Stimulated activated CD8-positive, alpha-beta memory T cell treated with anti-CD3 and anti-CD28 coated beads, Interleukin-4, amount 100 ng/mL, for 24 hours (primary cell): Measurements from ENCODE around the gene ADGRE1.

ENCODE experiments used
- DNase-seq: peaks from one replicate; pipeline ENCODE4 v3.0.0-alpha.2; 2020; ENCODE audit warnings: low read depth

The ADGRE1 gene

DNA sequence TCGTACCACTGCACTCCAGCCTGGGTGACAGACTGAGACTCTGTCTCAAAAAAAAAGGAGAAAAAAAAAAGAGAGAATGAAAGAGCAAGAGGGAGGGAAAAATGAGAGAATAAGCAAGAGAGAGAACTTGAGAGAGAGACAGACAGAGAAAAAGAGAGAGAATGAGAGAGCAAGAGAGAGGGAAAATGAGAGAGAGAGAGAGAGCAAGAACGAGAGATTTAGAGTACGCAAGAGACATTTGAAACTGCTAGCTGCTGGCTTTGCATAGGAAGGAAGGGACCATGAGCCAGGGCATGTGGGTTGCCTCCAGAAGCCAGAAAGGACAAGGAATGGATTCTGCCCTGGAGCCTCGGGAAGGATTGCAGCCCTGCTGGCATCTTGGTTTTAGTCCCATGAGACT lies 9.6 kb upstream of the ADGRE1 start:
- DNase-seq, result no peak

DNA sequence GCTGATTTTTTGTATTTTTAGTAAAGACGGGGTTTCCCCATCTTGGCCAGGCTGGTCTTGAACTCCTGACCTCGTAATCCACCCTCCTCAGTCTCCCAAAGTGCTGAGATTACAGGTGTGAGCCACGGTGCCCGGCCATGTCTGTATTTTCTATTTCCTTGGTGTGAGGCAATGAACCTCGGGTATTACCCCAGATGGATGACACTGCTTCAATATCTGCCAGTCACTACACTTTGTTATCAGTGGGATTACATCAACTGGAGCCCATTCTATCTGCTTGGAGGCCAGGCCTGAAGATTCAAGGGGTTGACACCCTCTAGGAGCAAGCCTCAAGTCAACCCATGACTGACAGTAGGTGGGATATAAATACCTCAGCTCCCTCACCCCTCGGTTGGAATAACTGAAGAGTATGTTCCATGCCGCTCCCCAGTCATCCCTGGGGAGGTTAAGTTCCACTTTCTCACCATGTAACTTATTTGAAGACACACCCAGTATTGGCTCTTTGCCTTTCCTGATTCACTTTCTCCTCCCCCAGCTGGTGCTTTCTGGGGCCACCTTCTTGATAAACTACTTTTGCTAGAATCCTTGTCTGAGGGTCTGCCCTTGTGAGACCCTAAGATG lies 992 bp upstream of the ADGRE1 start:
- DNase-seq, result no peak

DNA sequence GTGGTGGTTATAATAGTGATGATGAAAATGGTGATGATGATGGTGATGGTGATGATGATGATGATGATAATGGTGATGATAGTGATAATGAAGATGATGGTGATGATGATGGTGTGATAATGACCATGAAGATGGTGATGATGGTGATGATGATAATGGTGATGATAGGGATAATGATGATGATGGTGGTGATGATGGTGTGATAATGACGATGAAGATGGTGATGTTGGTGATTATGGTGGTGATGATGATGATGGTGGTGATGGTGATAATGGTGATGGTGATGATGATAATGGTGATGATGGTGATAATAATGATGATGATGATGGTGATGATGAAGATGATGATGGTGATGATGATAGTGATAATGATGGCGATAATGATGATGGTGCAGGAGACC lies 1.6 kb downstream of the ADGRE1 start:
- DNase-seq, result no peak

- DNase-seq, result no peak
These were observed 3.1 kb downstream of the ADGRE1 start for GRCh38 chr19:6890401-6890913.

DNA sequence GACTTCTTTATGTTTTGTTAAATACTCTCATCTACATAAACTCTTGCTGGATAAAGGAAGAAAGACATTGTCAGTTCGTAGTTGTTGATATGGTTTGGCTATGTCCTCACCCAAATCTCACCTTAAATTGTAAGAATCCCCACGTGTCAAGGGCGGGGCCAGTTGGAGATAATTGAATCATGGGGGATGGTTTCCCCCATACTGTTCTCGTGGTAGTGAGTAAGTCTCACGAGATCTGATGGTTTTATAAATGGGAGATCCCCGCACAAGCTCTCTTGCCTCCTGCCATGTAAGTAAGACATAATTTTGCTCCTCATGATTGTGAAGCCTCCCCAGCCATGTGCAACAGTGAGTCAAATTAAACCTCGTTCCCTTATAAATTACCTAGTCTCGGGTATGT lies 3.6 kb downstream of the ADGRE1 start:
- DNase-seq, result peak; percentile 4

DNA sequence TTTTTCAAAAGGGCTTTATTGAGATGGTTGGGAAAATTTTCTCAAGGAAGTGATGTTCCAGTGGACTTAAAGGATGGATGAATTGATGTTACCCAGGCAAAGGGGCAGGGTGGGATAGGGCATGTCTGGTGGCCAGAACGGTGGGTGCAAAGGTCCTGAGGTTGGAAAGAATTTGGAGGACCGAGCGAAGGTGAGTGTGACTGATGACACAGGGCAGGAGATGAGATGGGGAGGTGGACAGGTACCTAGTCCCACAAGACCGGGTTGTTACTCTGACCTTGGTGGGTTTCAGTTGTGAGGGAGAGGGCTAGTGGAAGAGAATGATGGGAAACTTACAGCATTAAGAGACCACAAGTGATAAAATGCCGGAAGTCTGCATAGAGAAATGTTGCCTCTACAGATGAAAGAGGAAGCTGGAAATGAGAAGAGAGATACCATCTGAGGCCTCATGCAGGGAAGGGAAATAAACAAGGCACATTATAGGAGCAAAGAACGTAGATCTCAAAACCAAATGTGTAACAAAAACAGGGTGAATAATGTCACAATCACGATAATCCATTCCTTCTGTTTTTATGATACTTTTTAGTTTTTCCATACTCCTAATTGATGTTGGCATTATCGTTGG lies 4.5 kb downstream of the ADGRE1 start:
- DNase-seq, result no peak

GRCh38 chr19:6894313-6894712 lies 6.9 kb downstream of the ADGRE1 start:
- no peak for DNase-seq

DNA sequence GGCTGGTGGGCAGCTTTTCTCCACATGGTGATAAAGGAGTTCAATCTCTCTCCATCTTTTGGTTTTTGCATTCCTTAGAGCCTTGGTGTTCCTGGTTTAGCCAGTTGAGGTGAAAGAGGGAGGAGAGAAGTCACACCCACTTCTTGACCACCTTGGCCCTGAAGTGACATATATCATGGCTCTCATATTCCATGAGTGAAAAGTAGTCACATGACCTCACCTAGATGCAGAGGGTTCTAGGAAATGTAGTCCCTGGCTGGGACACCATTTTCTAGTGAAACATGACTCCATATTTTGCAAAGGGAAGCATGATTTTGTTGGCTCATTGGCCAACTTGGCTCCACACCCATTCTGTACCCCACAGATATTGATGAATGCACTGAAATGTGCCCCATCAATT lies 16.1 kb downstream of the ADGRE1 start:
- no peak for DNase-seq

- DNase-seq, result no peak
These were observed 19.2 kb downstream of the ADGRE1 start for GRCh38 chr19:6906559-6907060.

DNA sequence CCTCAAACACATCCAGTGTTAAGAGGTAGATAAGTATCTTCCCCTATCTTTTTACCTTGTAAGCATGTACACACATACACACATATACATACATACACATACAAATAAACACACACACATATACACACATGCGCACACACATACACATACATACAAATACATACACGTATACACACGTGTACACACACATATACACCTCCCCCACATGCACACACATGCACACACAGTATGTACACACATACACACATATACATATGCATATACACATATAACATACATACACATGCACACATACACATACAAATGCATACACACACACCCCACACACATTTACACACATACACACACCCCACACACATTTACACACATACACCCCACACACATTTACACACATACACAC lies 24.1 kb downstream of the ADGRE1 start:
- DNase-seq, result no peak

- DNase-seq, result no peak
These were observed 26.9 kb downstream of the ADGRE1 start for GRCh38 chr19:6914321-6914720.

GRCh38 chr19:6916952-6917351 lies 29.6 kb downstream of the ADGRE1 start:
- DNase-seq, result no peak

DNA sequence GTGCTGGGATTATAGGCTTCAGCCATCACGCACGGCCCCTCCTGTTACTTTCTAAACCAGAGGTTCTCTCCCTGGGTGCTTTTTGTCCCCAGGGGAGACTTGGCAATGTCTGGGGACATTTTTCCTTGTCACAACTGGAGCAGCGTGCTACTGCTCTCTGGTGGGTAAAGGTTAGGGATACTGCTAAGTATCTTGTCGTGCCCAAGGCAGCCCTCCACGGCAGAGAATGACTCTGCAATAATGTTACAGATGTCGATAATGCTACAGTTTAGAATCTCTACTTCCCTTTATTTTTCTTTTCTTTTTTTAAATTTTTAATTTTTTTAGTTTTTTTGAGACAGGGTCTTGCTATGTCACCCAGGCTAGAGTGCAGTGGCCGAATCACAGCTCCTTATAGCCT lies 38.0 kb downstream of the ADGRE1 start:
- no peak for DNase-seq

GRCh38 chr19:6925801-6926751 lies 38.7 kb downstream of the ADGRE1 start:
- no peak for DNase-seq

GRCh38 chr19:6930190-6930589 lies 42.8 kb downstream of the ADGRE1 start:
- DNase-seq, result no peak

DNA sequence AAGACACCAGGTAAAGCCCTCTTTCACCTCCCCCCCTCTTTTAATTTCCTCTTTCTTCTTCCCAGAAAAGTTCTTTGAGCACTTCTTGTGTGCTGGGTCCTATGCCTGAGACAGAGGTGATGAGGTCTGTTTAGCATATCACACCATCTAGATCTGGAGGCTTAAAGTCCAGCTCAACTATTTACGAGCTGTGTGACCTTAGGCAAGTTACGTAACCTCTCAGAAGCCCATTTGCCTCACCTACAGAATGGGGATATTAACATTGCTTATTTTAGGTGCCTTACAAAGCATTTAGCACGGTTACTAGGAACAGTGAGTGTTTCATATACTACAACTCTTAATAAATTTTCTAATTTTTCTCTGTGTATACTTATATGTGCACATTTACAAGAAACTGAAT lies 47.7 kb downstream of the ADGRE1 start:
- DNase-seq, result no peak

GRCh38 chr19:6935618-6936017 lies 48.2 kb downstream of the ADGRE1 start:
- no peak for DNase-seq

DNA sequence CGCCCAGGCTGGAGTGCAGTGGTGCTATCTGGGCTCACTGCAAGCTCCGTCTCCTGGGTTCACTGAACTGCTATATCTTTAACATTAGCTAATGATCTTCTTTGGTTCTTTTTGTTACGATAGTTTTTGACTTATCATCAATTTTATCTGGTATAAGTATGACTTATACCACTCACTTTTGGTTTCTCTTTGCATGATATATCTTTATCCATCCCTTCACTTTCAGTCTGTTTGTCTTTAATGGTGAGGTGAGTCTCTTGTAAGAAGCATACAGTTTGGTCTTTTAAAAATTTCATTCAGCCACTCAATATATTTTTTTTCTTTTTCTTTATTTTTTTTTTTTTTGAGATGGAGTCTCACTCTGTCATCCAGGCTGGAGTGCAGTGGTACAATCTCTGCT lies 58.4 kb downstream of the ADGRE1 start:
- no peak for DNase-seq

DNA sequence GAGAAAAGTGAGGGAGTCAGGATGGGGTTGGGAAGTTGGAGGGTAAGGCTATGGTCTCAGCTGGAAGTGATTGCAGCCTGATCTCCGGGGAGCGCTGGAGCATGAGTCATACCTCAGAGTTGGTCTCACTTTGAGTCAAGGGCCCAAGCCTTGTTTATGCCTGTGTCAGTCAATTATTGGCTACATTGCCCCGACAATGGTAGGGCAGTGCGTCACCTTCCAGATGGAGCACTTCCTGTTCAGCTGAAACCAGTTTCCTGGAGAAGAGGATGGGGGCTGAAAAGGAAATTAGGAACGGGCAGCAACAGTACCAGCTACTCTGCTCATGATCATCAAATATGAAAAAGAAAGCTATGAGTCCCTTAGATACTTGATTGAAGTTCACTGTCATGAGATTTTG lies 60.4 kb downstream of the ADGRE1 start:
- DNase-seq, result no peak

- no peak for DNase-seq
These were observed 61.5 kb downstream of the ADGRE1 start for GRCh38 chr19:6948884-6949283.

DNA sequence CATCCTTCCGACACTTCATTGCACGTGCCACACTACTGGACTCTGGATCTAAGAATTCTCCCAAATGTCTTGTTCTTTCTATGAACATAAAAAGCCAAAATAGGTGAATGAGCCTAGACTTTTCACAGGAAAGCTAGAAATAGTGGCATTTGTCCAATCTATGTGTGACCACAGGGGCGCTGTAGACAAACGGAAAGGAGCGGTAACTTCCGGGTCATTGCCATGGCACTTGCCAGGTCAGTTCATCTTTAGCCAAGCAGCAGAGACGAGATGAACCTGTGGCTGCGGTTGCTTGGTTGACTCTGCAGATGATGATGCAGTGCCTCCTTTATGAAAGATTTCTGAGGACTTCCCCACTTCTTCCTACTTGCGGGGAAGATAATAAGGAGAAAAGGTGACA lies 65.6 kb downstream of the ADGRE1 start:
- DNase-seq, result no peak

DNA sequence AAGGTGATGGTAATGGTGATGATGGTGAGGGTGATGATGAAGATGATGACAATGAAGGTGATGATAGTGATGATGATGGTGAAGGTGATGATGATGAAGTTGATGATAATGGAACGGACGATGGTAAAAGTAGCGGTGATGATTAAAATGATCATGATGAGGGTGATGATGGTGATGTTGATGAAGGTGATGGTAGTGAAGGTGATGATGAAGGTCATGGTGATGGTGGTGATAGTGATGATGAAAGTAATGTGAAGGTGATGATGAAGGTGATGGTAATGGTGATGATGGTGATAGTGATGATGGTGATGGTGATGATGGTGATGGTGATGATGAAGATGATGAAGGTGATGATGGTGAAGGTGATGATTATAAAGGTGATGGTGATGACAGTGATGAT lies 67.7 kb downstream of the ADGRE1 start:
- no peak for DNase-seq

GRCh38 chr19:6956573-6956972 lies 69.2 kb downstream of the ADGRE1 start:
- no peak for DNase-seq
